HepG2 (cell line): ENCODE data around the gene MRE11. TPM values are rescaled to one million over a fixed set of nuclear protein-coding genes. Genes with fewer than 3 reads are reported as not detected.

Source experiments
- ATAC-seq: fragments of 200-7000 bp; cut with Tn5 transposase; 3 replicates; pipeline ENCODE4 v1.9.1; 2020; ENCODE audit warnings: mild to moderate bottlenecking, moderate library complexity
- BruUV-seq: library from RNA; stranded (reverse); fragments of 400-500 nt; replicated peaks from 2 replicates; lab custom pipeline; 2021; lab: Mats Ljungman, UMichigan
- CTCF ChIA-PET: fragments of 300-600 bp; formaldehyde crosslinking; extraction: SDS; loops from one replicate; lab custom pipeline; 2021; ENCODE audit warnings: low total read pairs, inconsistent platforms, low intra/inter-chr PET ratio; lab: Yijun Ruan, JAX
- POLR2A ChIA-PET: fragments of 350-600 bp; sonication (Branson Sonifier 250); formaldehyde crosslinking; loops from one replicate; lab custom pipeline; 2020; ENCODE audit warnings: antibody characterized with exemption, inconsistent platforms; lab: Yijun Ruan, JAX
- DNase-seq: peaks from one replicate; pipeline ENCODE4 v3.0.0-alpha.2; 2015; ENCODE audit warnings: low spot score
- FAIRE-seq: peaks from 3 replicates; lab custom pipeline; 2011; peaks lifted over from hg19 to GRCh38; lab: Jason Lieb, UNC
- H2AFZ ChIP-seq: one replicate; pipeline ENCODE4 v1.6.1; 2011; ENCODE audit warnings: low read length, inconsistent platforms
- H3K27ac ChIP-seq: fragments of 300-600 bp; 3 replicates; pipeline ENCODE4 v1.8.0; 2011; ENCODE audit warnings: mixed run types, mild to moderate bottlenecking, mixed read lengths, low read length, inconsistent platforms; ENCODE audit not compliant: insufficient read depth; ENCODE audit errors: extremely low read length
- H3K27me3 ChIP-seq, 2 experiments: fragments of 200-600 bp in 1 of 2; 2 replicates in 1 of 2; 3 replicates in 1 of 2; pipeline versions ENCODE4 v1.6.0 to v1.8.0; 2011; ENCODE audit warnings: low read length in 2 of 2, mild to moderate bottlenecking in 2 of 2, moderate library complexity in 2 of 2, inconsistent platforms in 1 of 2; ENCODE audit not compliant: insufficient read depth in 2 of 2, control insufficient read depth in 1 of 2
- H3K36me3 ChIP-seq, 2 experiments: fragments of 200-600 bp in 1 of 2; replicated peaks in 1 of 2; 2 replicates in 1 of 2; 3 replicates in 1 of 2; pipeline versions ENCODE4 v1.5.1 to v1.8.0; 2011; ENCODE audit warnings: low read length in 2 of 2, inconsistent platforms in 1 of 2; ENCODE audit not compliant: insufficient read depth in 2 of 2, control insufficient read depth in 1 of 2
- H3K4me1 ChIP-seq: 2 replicates; pipeline ENCODE4 v1.5.1; 2012; ENCODE audit warnings: low read length, inconsistent platforms; ENCODE audit not compliant: insufficient read depth
- H3K4me2 ChIP-seq: 2 replicates; pipeline ENCODE4 v1.6.0; 2011; ENCODE audit warnings: low read depth, low read length, inconsistent platforms
- H3K4me3 ChIP-seq, 3 experiments: fragments of 200-600 bp in 1 of 3; sonication (generic), shearing (Covaris generic) in 1 of 3; replicated peaks in 1 of 3; 2 replicates each; pipeline ENCODE4 v1.5.1; 2011 to 2016; ENCODE audit warnings: low read length in 3 of 3, inconsistent platforms in 2 of 3, low read depth in 2 of 3, mild to moderate bottlenecking in 2 of 3, control low read depth in 1 of 3, mixed read lengths in 1 of 3; ENCODE audit not compliant: insufficient read depth in 1 of 3
- H3K79me2 ChIP-seq: one replicate; pipeline ENCODE4 v1.6.1; 2011; ENCODE audit warnings: low read length, inconsistent platforms; ENCODE audit not compliant: insufficient read depth
- H3K9ac ChIP-seq: 2 replicates; pipeline ENCODE4 v1.6.0; 2011; ENCODE audit warnings: mild to moderate bottlenecking, low read depth, low read length, inconsistent platforms; ENCODE audit not compliant: insufficient read depth
- H3K9me3 ChIP-seq: 2 replicates; pipeline ENCODE4 v1.5.1; 2012; ENCODE audit warnings: mild to moderate bottlenecking, low read length
- H4K20me1 ChIP-seq: 2 replicates; pipeline ENCODE4 v1.6.0; 2011; ENCODE audit warnings: inconsistent platforms, mild to moderate bottlenecking, low read length, moderate library complexity; ENCODE audit not compliant: insufficient read depth
- CENPT ChIP-seq: sonication (generic); formaldehyde crosslinking; IDR thresholded peaks from 2 replicates; pipeline ENCODE4 v1.8.0; 2022; ENCODE audit warnings: low read depth, mild to moderate bottlenecking, moderate library complexity, missing genetic modification reagents
- DNMT3B ChIP-seq: conservative IDR thresholded peaks from 2 replicates; pipeline ENCODE4 v1.6.1; 2016; ENCODE audit warnings: missing biosample characterization, control low read depth
- JUND ChIP-seq: sonication (generic); formaldehyde crosslinking; IDR thresholded peaks from 2 replicates; pipeline ENCODE4 v1.8.0; 2022; ENCODE audit warnings: mild to moderate bottlenecking, missing genetic modification reagents
- KDM5A ChIP-seq: fragments of 200-600 bp; sonication (generic); IDR thresholded peaks from 2 replicates; pipeline ENCODE4 v1.7.0; 2018; ENCODE audit warnings: antibody characterized with exemption, mild to moderate bottlenecking, low read length, borderline replicate concordance
- LRRFIP1 ChIP-seq: sonication (generic); formaldehyde crosslinking; conservative IDR thresholded peaks from 2 replicates; pipeline ENCODE4 v1.4.0; 2020; ENCODE audit warnings: missing genetic modification reagents
- MBNL3 ChIP-seq: fragments of 250-450 bp; sonication (Bioruptor Pico); conservative IDR thresholded peaks from 2 replicates; pipeline ENCODE4 v1.8.0; 2022; ENCODE audit warnings: mild to moderate bottlenecking, inconsistent platforms
- MLX ChIP-seq: IDR thresholded peaks from 2 replicates; pipeline ENCODE4 v1.6.1; 2016
- MTF2 ChIP-seq: sonication (generic); formaldehyde crosslinking; IDR thresholded peaks from 2 replicates; pipeline ENCODE4 v1.5.0; 2020; ENCODE audit warnings: missing genetic modification reagents, borderline replicate concordance
- POGZ ChIP-seq: sonication (generic); formaldehyde crosslinking; IDR thresholded peaks from 2 replicates; pipeline ENCODE4 v1.4.0; 2020; ENCODE audit warnings: mild to moderate bottlenecking, missing genetic modification reagents
- POLR2AphosphoS2 ChIP-seq: IDR thresholded peaks from 2 replicates; pipeline ENCODE4 v1.6.1; 2011; ENCODE audit warnings: low read depth, low read length, improper control_type of control experiment
- RNF2 ChIP-seq: fragments of 450-650 bp; conservative IDR thresholded peaks from 2 replicates; pipeline ENCODE4 v1.6.1; 2016; ENCODE audit warnings: low read depth
- SMC3 ChIP-seq: IDR thresholded peaks from 2 replicates; pipeline ENCODE4 v1.6.1; 2011; ENCODE audit warnings: low read length, improper control_type of control experiment
- SNAPC2 ChIP-seq: sonication (generic); formaldehyde crosslinking; IDR thresholded peaks from 2 replicates; pipeline ENCODE4 v1.8.1; 2022; ENCODE audit warnings: mild to moderate bottlenecking, missing genetic modification reagents
- TIGD3 ChIP-seq: sonication (generic); formaldehyde crosslinking; IDR thresholded peaks from 2 replicates; pipeline ENCODE4 v1.5.1; 2020; ENCODE audit warnings: mild to moderate bottlenecking, missing genetic modification reagents, borderline replicate concordance
- ZBTB33 ChIP-seq: sonication (generic); formaldehyde crosslinking; IDR thresholded peaks from 2 replicates; pipeline ENCODE4 v1.4.0; 2020; ENCODE audit warnings: missing genetic modification reagents
- ZNF547 ChIP-seq: sonication (generic); formaldehyde crosslinking; IDR thresholded peaks from 2 replicates; pipeline ENCODE4 v1.5.1; 2020; ENCODE audit warnings: mild to moderate bottlenecking, missing genetic modification reagents
- ZNF792 ChIP-seq: IDR thresholded peaks from 2 replicates; pipeline ENCODE4 v1.6.1; 2016
- ZSCAN12 ChIP-seq: sonication (generic); formaldehyde crosslinking; IDR thresholded peaks from 2 replicates; pipeline ENCODE4 v1.9.0; 2021; ENCODE audit warnings: mild to moderate bottlenecking, missing genetic modification reagents
- WGBS: methylation state at CpG from one replicate; pipeline ENCODE4 v1.1.6; 2017; ENCODE audit warnings: low lambda C conversion rate; 5-methylcytosine and 5-hydroxymethylcytosine counted together
- in situ Hi-C: cut with HindIII; loops from 2 replicates; pipeline ENCODE4 v1.10.0; 2017; ENCODE audit warnings: low pct_unique_long_range_greater_than_20kb; ENCODE audit not compliant: extremely low pct_ligation_motif_present
- intact Hi-C: fragments of 100-400 bp; cut with micrococcal nuclease; formaldehyde crosslinking; loops from one replicate; pipeline ENCODE4 v1.10.0; 2022; ENCODE audit not compliant: unreplicated experiment
- polyA plus RNA-seq, 8 experiments: library from polyadenylated mRNA; depleted of rRNA in 3 of 8; stranded (reverse) in 7 of 8; unstranded in 1 of 8; fragments of >200 nt; fragmentation: Illumina TruSeq in 4 of 8; extraction: Trizol in 4 of 8; gene quantifications; 2 replicates each; pipeline versions ENCODE4 v1.2.1 to v1.2.3, GENCODE V29; 2011 to 2016; ENCODE audit warnings: low read depth in 4 of 8, missing spikeins in 1 of 8, mixed read lengths in 1 of 8; ENCODE audit not compliant: insufficient read depth in 1 of 8
- total RNA-seq, 5 experiments: library from RNA; depleted of rRNA; stranded (reverse); fragments of >200 nt; fragmentation: Illumina TruSeq; extraction: Trizol; gene quantifications; 2 replicates each; pipeline ENCODE4 v1.2.3, GENCODE V29; 2016; ENCODE audit warnings: low read depth in 1 of 5

The MRE11 gene
- total and polyA plus RNA-seq, 2 of the 13 experiments (the other 11 are each of a cell fraction or from before 2014, with no cell fraction given): 7.2 to 37.3 TPM

- intact Hi-C loops: no loop called here
- Histone ChIP-seq H3K4me1 (peaks cover 5% of the 10 kb centered on the region; the same call in 1 of the 2 replicates), H3K36me3 (no peaks in the 10 kb centered on the region), H3K79me2 (no peaks in the 10 kb centered on the region), H3K9me3 (no peaks in the 10 kb centered on the region), H3K9ac (no peak overlapping the region), H4K20me1 (no peaks in the 10 kb centered on the region), H3K27ac (no peak overlapping the region), H2AFZ (no peak overlapping the region), H3K27me3 (peaks cover 0 to 3% of the 10 kb centered on the region in 2 experiments; a peak in 1 of 5 replicates), H3K4me3 (no peak overlapping the region), H3K4me2 (no peak overlapping the region)
- no peak for ATAC-seq
- no peak for TF ChIP-seq MTF2 (CRISPR knock-in tag)
- no peak for TF ChIP-seq LRRFIP1 (CRISPR knock-in tag)
- TF ChIP-seq MLX: no peak
- no peak for TF ChIP-seq TIGD3 (CRISPR knock-in tag)
- TF ChIP-seq ZBTB33: no peak
- TF ChIP-seq POLR2AphosphoS2: no peak
- TF ChIP-seq ZNF792 (CRISPR knock-in tag): no peak
- TF ChIP-seq ZSCAN12: no peak
- no peak for TF ChIP-seq SMC3
- TF ChIP-seq MBNL3 (CRISPR knock-in tag): no peak
- no peak for TF ChIP-seq POGZ (CRISPR knock-in tag)
- no peak for TF ChIP-seq ZNF547 (CRISPR knock-in tag)
- TF ChIP-seq SNAPC2 (CRISPR knock-in tag): no peak
- no peak for TF ChIP-seq RNF2
- no peak for TF ChIP-seq DNMT3B
- no peak for TF ChIP-seq KDM5A
- TF ChIP-seq CENPT: no peak
- TF ChIP-seq JUND: no peak
- ChIA-PET CTCF (no interaction called here), POLR2A (no interaction called here)
- no peak for FAIRE-seq
- WGBS: 6% methylated on average over 1 of the region's 1 CpG
- DNase-seq: no peak
- BruUV-seq: no TSS peak
- in situ Hi-C loops: no loop called here
These were observed 45.8 kb upstream of the MRE11 start for GRCh38 chr11:94539420-94539819.
